H9 (cell line): ENCODE results near the gene MITF. TPM values are rescaled to one million over a fixed set of nuclear protein-coding genes. Genes with fewer than 3 reads are reported as not detected.

ENCODE experiments used
- DNase-seq: peaks from one replicate; pipeline ENCODE4 v3.0.0-alpha.2; 2017
- H2AFZ ChIP-seq: one replicate; pipeline ENCODE4 v1.6.1; 2013; ENCODE audit warnings: mild to moderate bottlenecking, low read length, control low read depth, moderate library complexity
- H2AK5ac ChIP-seq: 2 replicates; pipeline ENCODE4 v1.6.1; 2013; ENCODE audit warnings: low read length, control low read depth, mixed read lengths; ENCODE audit not compliant: insufficient read length
- H2BK120ac ChIP-seq: one replicate; pipeline ENCODE4 v1.6.1; 2013; ENCODE audit warnings: low read depth, mild to moderate bottlenecking, low read length, control low read depth, inconsistent platforms; ENCODE audit not compliant: poor library complexity, severe bottlenecking
- H2BK12ac ChIP-seq: 2 replicates; pipeline ENCODE4 v1.6.1; 2013; ENCODE audit warnings: low read length, control low read depth, mixed read lengths, low read depth; ENCODE audit not compliant: insufficient read length
- H2BK15ac ChIP-seq: 2 replicates; pipeline ENCODE4 v1.6.1; 2013; ENCODE audit warnings: low read depth, low read length, control low read depth
- H2BK20ac ChIP-seq: one replicate; pipeline ENCODE4 v1.6.1; 2013; ENCODE audit warnings: low read depth, mild to moderate bottlenecking, low read length, control low read depth, inconsistent platforms; ENCODE audit not compliant: poor library complexity, severe bottlenecking
- H2BK5ac ChIP-seq: 2 replicates; pipeline ENCODE4 v1.6.1; 2013; ENCODE audit warnings: low read length, control low read depth, mixed read lengths; ENCODE audit not compliant: insufficient read length
- H3K14ac ChIP-seq: 2 replicates; pipeline ENCODE4 v1.6.1; 2013; ENCODE audit warnings: low read length, control low read depth; ENCODE audit not compliant: insufficient read depth
- H3K18ac ChIP-seq: 2 replicates; pipeline ENCODE4 v1.6.1; 2013; ENCODE audit warnings: low read depth, mild to moderate bottlenecking, mixed read lengths, low read length, control low read depth; ENCODE audit not compliant: insufficient read length
- H3K23ac ChIP-seq: 2 replicates; pipeline ENCODE4 v1.6.1; 2013; ENCODE audit warnings: low read length, control low read depth, mixed read lengths, low read depth; ENCODE audit not compliant: insufficient read length
- H3K23me2 ChIP-seq: 2 replicates; pipeline ENCODE4 v1.6.1; 2013; ENCODE audit warnings: low read depth, mild to moderate bottlenecking, mixed read lengths, low read length, control low read depth; ENCODE audit not compliant: insufficient read length, poor library complexity, severe bottlenecking
- H3K27ac ChIP-seq: 2 replicates; pipeline ENCODE4 v1.5.1; 2013; ENCODE audit warnings: low read length, control low read depth, mixed read lengths, low read depth; ENCODE audit not compliant: insufficient read length
- H3K27me3 ChIP-seq: 2 replicates; pipeline ENCODE4 v1.6.1; 2013; ENCODE audit warnings: low read length, control low read depth, inconsistent platforms; ENCODE audit not compliant: insufficient read depth
- H3K4ac ChIP-seq: 2 replicates; pipeline ENCODE4 v1.6.1; 2013; ENCODE audit warnings: low read depth, mild to moderate bottlenecking, control low read depth, inconsistent platforms, low read length, moderate library complexity
- H3K4me1 ChIP-seq: 2 replicates; pipeline ENCODE4 v1.6.1; 2013; ENCODE audit warnings: low read length, control low read depth, inconsistent platforms; ENCODE audit not compliant: insufficient read depth
- H3K4me2 ChIP-seq: 2 replicates; pipeline ENCODE4 v1.6.1; 2013; ENCODE audit warnings: low read length, control low read depth, mixed read lengths; ENCODE audit not compliant: insufficient read length, insufficient read depth
- H3K56ac ChIP-seq: 2 replicates; pipeline ENCODE4 v1.6.1; 2013; ENCODE audit warnings: low read depth, mild to moderate bottlenecking, mixed read lengths, low read length, control low read depth; ENCODE audit not compliant: insufficient read length
- H3K79me1 ChIP-seq: 2 replicates; pipeline ENCODE4 v1.6.1; 2013; ENCODE audit warnings: low read depth, mild to moderate bottlenecking, moderate library complexity, low read length, control low read depth, inconsistent platforms; ENCODE audit not compliant: insufficient read depth, poor library complexity, severe bottlenecking
- H3K79me2 ChIP-seq: 2 replicates; pipeline ENCODE4 v1.6.1; 2013; ENCODE audit warnings: low read length, control low read depth, inconsistent platforms; ENCODE audit not compliant: insufficient read depth
- H3K9ac ChIP-seq: 2 replicates; pipeline ENCODE4 v1.6.1; 2013; ENCODE audit warnings: low read length, control low read depth, mixed read lengths; ENCODE audit not compliant: insufficient read length; ENCODE audit errors: extremely low read depth
- H3K9me3 ChIP-seq: one replicate; pipeline ENCODE4 v1.6.1; 2013; ENCODE audit warnings: low read depth, low read length, inconsistent platforms; ENCODE audit not compliant: control insufficient read depth
- H3T11ph ChIP-seq: one replicate; pipeline ENCODE4 v1.6.1; 2013; ENCODE audit warnings: mild to moderate bottlenecking, low read length, control low read depth, inconsistent platforms
- H4K20me1 ChIP-seq: one replicate; pipeline ENCODE4 v1.6.1; 2013; ENCODE audit not compliant: control insufficient read depth, insufficient read length, insufficient read depth
- H4K5ac ChIP-seq: 2 replicates; pipeline ENCODE4 v1.6.1; 2013; ENCODE audit warnings: low read depth, mild to moderate bottlenecking, mixed read lengths, low read length, control low read depth; ENCODE audit not compliant: insufficient read length
- H4K8ac ChIP-seq: replicated peaks from 2 replicates; pipeline ENCODE4 v1.6.1; 2013; ENCODE audit warnings: low read length, control low read depth, mixed read lengths, low read depth; ENCODE audit not compliant: insufficient read length
- H4K91ac ChIP-seq: 2 replicates; pipeline ENCODE4 v1.6.1; 2013; ENCODE audit warnings: low read depth, mild to moderate bottlenecking, moderate library complexity, mixed read lengths, low read length, control low read depth; ENCODE audit not compliant: insufficient read length
- H3K27ac Mint-ChIP-seq, 3 experiments: 2 replicates in 2 of 3; 3 replicates in 1 of 3; pipeline ENCODE4 v1.8.0; 2020 to 2021; ENCODE audit warnings: mixed read lengths in 3 of 3, mild to moderate bottlenecking in 1 of 3, moderate library complexity in 1 of 3
- H3K27me3 Mint-ChIP-seq: 2 replicates; pipeline ENCODE4 v1.8.0; 2021; ENCODE audit warnings: low read depth, mild to moderate bottlenecking, moderate library complexity, mixed read lengths
- H3K36me3 Mint-ChIP-seq, 3 experiments: 2 replicates in 2 of 3; 3 replicates in 1 of 3; pipeline ENCODE4 v1.8.0; 2020 to 2021; ENCODE audit warnings: low read depth in 3 of 3, mixed read lengths in 3 of 3; ENCODE audit not compliant: insufficient read depth in 1 of 3
- H3K4me1 Mint-ChIP-seq, 2 experiments: 2 replicates each; pipeline ENCODE4 v1.8.0; 2020; ENCODE audit warnings: mixed read lengths in 2 of 2
- H3K4me3 Mint-ChIP-seq, 2 experiments: 2 replicates in 1 of 2; 3 replicates in 1 of 2; pipeline ENCODE4 v1.8.0; 2020 to 2021; ENCODE audit warnings: mild to moderate bottlenecking in 2 of 2, mixed read lengths in 2 of 2, moderate library complexity in 1 of 2
- H3K9me3 Mint-ChIP-seq, 2 experiments: 2 replicates in 1 of 2; 3 replicates in 1 of 2; pipeline ENCODE4 v1.8.0; 2020; ENCODE audit warnings: mild to moderate bottlenecking in 2 of 2, mixed read lengths in 2 of 2, moderate library complexity in 1 of 2
- WGBS: extraction: QIAGEN DNeasy Blood & Tissue Kit; methylation state at CpG from one replicate; pipeline ENCODE4 v1.1.7; 2013; ENCODE audit warnings: missing lambda C conversion rate, low lambda C conversion rate, mixed read lengths; ENCODE audit not compliant: insufficient read length; ENCODE audit errors: extremely low coverage; 5-methylcytosine and 5-hydroxymethylcytosine counted together
- total RNA-seq: library from RNA; stranded (reverse); gene quantifications from 2 replicates; pipeline ENCODE4 v1.2.1, GENCODE V29; 2021
- TF ChIP-seq, protein P1 (sequence below): fragments of 200-600 bp; sonication (generic); conservative IDR thresholded peaks from 3 replicates; pipeline ENCODE4 v1.8.0; 2021; ENCODE audit warnings: antibody characterized with exemption, mild to moderate bottlenecking

Gene MITF
- total RNA-seq, 1 experiment from 2014 or later, result 0.81 TPM

DNA sequence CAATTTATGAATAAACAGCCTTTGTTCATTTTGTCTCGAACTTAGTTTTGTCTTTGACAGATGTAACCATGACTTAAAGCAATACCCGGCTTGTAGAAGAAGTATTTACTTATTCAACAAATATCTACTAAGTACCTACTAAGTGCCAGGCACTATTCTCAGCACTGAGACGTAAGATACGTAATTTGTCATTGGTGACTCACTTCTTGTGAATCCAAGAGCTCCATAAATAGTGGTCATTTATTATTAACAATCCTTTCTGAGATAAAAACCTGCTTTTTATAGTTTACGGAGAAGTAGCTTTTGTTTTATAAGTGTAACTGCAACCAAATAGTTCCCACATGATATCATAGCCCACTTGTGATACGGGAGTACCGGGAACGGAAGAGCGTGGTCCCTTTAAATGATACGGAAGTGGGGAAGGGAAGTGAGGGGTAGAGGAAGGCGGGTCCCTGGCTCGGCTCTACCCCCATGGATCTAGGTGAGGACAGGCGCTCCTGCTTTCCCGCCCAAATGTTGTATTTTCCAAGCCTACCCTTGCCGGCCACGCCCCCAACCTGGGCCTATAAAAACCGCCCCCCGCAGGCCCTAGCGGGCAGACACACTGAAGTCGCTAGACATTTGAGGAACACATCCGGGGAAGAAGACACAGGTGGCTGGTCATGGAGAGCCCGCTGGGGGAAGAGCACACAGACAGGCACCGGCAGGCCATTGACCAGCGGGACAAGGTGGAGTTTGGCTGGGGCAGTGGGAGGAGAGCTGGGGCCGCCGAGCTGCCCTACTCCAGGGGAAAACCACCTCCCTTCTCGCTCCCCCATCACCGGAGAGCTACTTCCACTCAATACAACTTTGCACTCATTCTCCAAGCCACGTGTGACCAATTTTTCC is 260.1 kb downstream of the MITF start, which contains the start of gene SAMMSON:
Gene SAMMSON (plus strand): TSS at position 594 of the 888 bp plus-strand sequence.
- Histone ChIP-seq H3K4me1 (peaks cover 3% of the 10 kb centered on the region; the same call in 1 of the 2 replicates), H3K79me2 (no peaks in the 10 kb centered on the region), H3K4me2 (no peak within 1 kb of the TSS), H4K5ac (no peak within 1 kb of the TSS), H4K8ac (no peak within 1 kb of the TSS), H3K27ac (no peak within 1 kb of the TSS), H3K14ac (no peak within 1 kb of the TSS), H3T11ph (no peak within 1 kb of the TSS), H3K18ac (no peak within 1 kb of the TSS), H2BK20ac (no peak within 1 kb of the TSS), H2BK15ac (no peak within 1 kb of the TSS), H4K20me1 (no peaks in the 10 kb centered on the region), H3K23me2 (no peaks in the 10 kb centered on the region), H2AFZ (no peak within 1 kb of the TSS), H2BK120ac (no peak within 1 kb of the TSS), H3K23ac (no peak within 1 kb of the TSS), H4K91ac (no peak within 1 kb of the TSS), H3K9ac (no peak within 1 kb of the TSS), H2AK5ac (no peak within 1 kb of the TSS), H2BK12ac (no peak within 1 kb of the TSS), H3K9me3 (no peaks in the 10 kb centered on the region), H3K56ac (no peak within 1 kb of the TSS), H2BK5ac (no peak within 1 kb of the TSS), H3K27me3 (no peaks in the 10 kb centered on the region), H3K4ac (no peak within 1 kb of the TSS), H3K79me1 (no peaks in the 10 kb centered on the region)
- DNase-seq, result peak; percentile 65
- H3K27ac Mint-ChIP-seq, result 0 out of 7 replicates have a peak within 1 kb of the TSS, but pooled peaks of 1 of the 3 experiments have one; percentile 1
- TF ChIP-seq, protein P1, sequence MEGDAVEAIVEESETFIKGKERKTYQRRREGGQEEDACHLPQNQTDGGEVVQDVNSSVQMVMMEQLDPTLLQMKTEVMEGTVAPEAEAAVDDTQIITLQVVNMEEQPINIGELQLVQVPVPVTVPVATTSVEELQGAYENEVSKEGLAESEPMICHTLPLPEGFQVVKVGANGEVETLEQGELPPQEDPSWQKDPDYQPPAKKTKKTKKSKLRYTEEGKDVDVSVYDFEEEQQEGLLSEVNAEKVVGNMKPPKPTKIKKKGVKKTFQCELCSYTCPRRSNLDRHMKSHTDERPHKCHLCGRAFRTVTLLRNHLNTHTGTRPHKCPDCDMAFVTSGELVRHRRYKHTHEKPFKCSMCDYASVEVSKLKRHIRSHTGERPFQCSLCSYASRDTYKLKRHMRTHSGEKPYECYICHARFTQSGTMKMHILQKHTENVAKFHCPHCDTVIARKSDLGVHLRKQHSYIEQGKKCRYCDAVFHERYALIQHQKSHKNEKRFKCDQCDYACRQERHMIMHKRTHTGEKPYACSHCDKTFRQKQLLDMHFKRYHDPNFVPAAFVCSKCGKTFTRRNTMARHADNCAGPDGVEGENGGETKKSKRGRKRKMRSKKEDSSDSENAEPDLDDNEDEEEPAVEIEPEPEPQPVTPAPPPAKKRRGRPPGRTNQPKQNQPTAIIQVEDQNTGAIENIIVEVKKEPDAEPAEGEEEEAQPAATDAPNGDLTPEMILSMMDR, result no peak
- no peaks in the 10 kb centered on the region for H3K36me3 Mint-ChIP-seq
- H3K27me3 Mint-ChIP-seq, result no peaks in the 10 kb centered on the region; the same call in 1 of the 2 replicates
- no CpG with 5 or more reads among the region's 29 CpGs for WGBS
- no peaks in the 10 kb centered on the region for H3K9me3 Mint-ChIP-seq
- no peak within 1 kb of the TSS for H3K4me3 Mint-ChIP-seq
- peaks cover 14 to 16% of the 10 kb centered on the region in 2 experiments for H3K4me1 Mint-ChIP-seq
